Heart right ventricle (tissue), 16 donors: ENCODE measurements around the gene PLEKHN1. TPM values are rescaled to one million over a fixed set of nuclear protein-coding genes. Genes with fewer than 3 reads are reported as not detected.
"Not testable (repeated sequence)": the region's sequence is repeated elsewhere in the genome, so short reads cannot be mapped to it uniquely, and the experiment has no call there.

Source experiments
- ATAC-seq, 8 donors: fragments of 200-7000 bp; cut with Tn5 transposase; one replicate each; pipeline ENCODE4 v1.9.1; 2020; ENCODE audit warnings: mild to moderate bottlenecking in 8 of 8, moderate library complexity in 8 of 8, moderate number of reproducible peaks in 1 of 8
- DNase-seq, 2 donors: peaks; one replicate each; pipeline ENCODE4 v3.0.0-alpha.2; 2020
- H3K27ac ChIP-seq, 10 donors: fragments of 200-600 bp; sonication (generic) in 2 of 10; one replicate each; pipeline versions ENCODE4 v1.5.0 to v1.8.0; 2020 to 2022; ENCODE audit warnings: mild to moderate bottlenecking in 3 of 10
- H3K27me3 ChIP-seq, 7 donors: fragments of 200-600 bp; one replicate each; pipeline ENCODE4 v1.8.0; 2021 to 2022; ENCODE audit warnings: mild to moderate bottlenecking in 2 of 7
- H3K36me3 ChIP-seq, 9 donors: fragments of 200-600 bp; sonication (generic) in 1 of 9; one replicate each; pipeline versions ENCODE4 v1.5.0 to v1.8.0; 2020 to 2022; ENCODE audit warnings: mild to moderate bottlenecking in 2 of 9
- H3K4me1 ChIP-seq, 9 donors: fragments of 200-600 bp; sonication (generic) in 1 of 9; one replicate each; pipeline versions ENCODE4 v1.5.0 to v1.8.0; 2020 to 2022; ENCODE audit warnings: mild to moderate bottlenecking in 4 of 9
- H3K4me3 ChIP-seq, 10 donors: fragments of 200-600 bp; sonication (generic) in 2 of 10; one replicate each; pipeline versions ENCODE4 v1.5.0 to v1.8.0; 2020 to 2022; ENCODE audit warnings: mild to moderate bottlenecking in 7 of 10, moderate library complexity in 2 of 10
- H3K9me3 ChIP-seq, 11 donors: fragments of 200-600 bp in 10 of 11; sonication (generic) in 2 of 11; one replicate each; pipeline versions ENCODE4 v1.5.0 to v1.8.0; 2013 to 2022; ENCODE audit warnings: mild to moderate bottlenecking in 2 of 11, control low read depth in 1 of 11, moderate library complexity in 1 of 11
- CTCF ChIP-seq, 9 donors: fragments of 200-600 bp; sonication (generic) in 2 of 9; IDR thresholded peaks; one replicate each; pipeline versions ENCODE4 v1.5.0 to v1.8.0; 2021 to 2022; ENCODE audit warnings: antibody characterized with exemption in 9 of 9, mild to moderate bottlenecking in 5 of 9, moderate library complexity in 1 of 9
- WGBS, 2 donors: extraction: QIAGEN DNeasy Blood & Tissue Kit; methylation state at CpG; one replicate each; pipeline ENCODE4 v1.1.7; 2013; ENCODE audit warnings: inconsistent platforms in 1 of 2; 5-methylcytosine and 5-hydroxymethylcytosine counted together
- intact Hi-C, 10 donors: fragments of 100-400 bp; cut with DNase I; formaldehyde crosslinking; loops; one replicate each; pipeline versions ENCODE4 v1.11.1 to v1.14.2; 2022
- polyA plus RNA-seq, 2 donors: library from polyadenylated mRNA; stranded (reverse); fragments of 200-250 nt; gene quantifications; one replicate each; pipeline ENCODE4 v1.2.3, GENCODE V29; 2013
- total RNA-seq, 10 donors: library from RNA; stranded (reverse); fragmentation: NEBNext Ultra II Directional in 3 of 10; extraction: Animal tissue kit (Norgen Biotek cat#: 25700) in 3 of 10; gene quantifications; one replicate each; pipeline versions ENCODE4 v1.2.1 to v1.2.4, GENCODE V29; 2021 to 2023
- donor health status: Arrhythmogenic right ventricular cardiomyopathy.
- donor health status: ischemic (EF 13 %, LVEDD 7.1; RV severe dilation, severe dysfunction).
- donor health status: healthy with polysubstance abuse.
- donor health status: DM: no; HTN: yes; CAD: no.
- donor health status: DM: no; HTN: no; CAD: no.
- donor health status: ischemic (EF 25% LVEDD 6.9; RV normal size, moderate dysfunction).
- donor health status: ischemic (EF 25% LVEDD 5.7; RV mildly dilated, moderate dysfunction).
- donor health status: healthy.
- donor health status: DM: yes; HTN: yes; CAD: no.
- donor health status: Ischemic cardiomyopathy.
- donor health status: ischemic (EF 35%, LVEDD 5.7; RV mildly dilated, moderate dysfunction).
- donor health status: nonischemic (EF 11% LVEDD 7.7; RV severe dilation, severe dysfunction).
- donor health status: DM: yes; HTN: yes; CAD: no.
- donor health status: PGD.
- donor health status: ischemic (EF 29% LVEDD 5.4; RV normal size, mild dysfunction).
- donor health status: nonischemic (EF 23%, LVEDD 6.1; RV moderate dilation, normal function).

PLEKHN1 gene
- total and polyA plus RNA-seq, 12 donors: 0.13 to 0.37 (median 0.29) TPM; not detected in 8

- peaks cover 5 to 32% (median 18%) of the 10 kb centered on the region in 9 donors for H3K4me1 ChIP-seq
- H3K36me3 ChIP-seq: no peaks in the 10 kb centered on the region
- peak overlapping the region in 9 of 10 donors; percentile 48 to 80 (median 73) for H3K4me3 ChIP-seq
- TF ChIP-seq CTCF (IDR thresholded peaks at IDR 0.05): peak in 7 of 9 donors; percentile 25 to 48 (median 33)
- intact Hi-C loops: loop anchor here in 2 of 10 donors (5.0 to 10.0 kb wide), 3 partner anchors 47 to 102 kb away; partner anchors contain the start of gene C1orf159 (in 1 of the 2)
- peaks cover 0 to under 1% (median 0%) of the 10 kb centered on the region in 7 donors for H3K27me3 ChIP-seq
- DNase-seq: peak in 1 of 2 donors; percentile 33
- 76 to 78% methylated on average over 20 of the region's 20 CpGs for WGBS, 2 donors
- peak overlapping the region in 9 of 10 donors; percentile 84 to 96 (median 90) for H3K27ac ChIP-seq
- peak in 1 of 8 donors; percentile 8 for ATAC-seq
- no peaks in the 10 kb centered on the region for H3K9me3 ChIP-seq
These were observed 48.8 kb downstream of the PLEKHN1 start for GRCh38 chr1:1014799-1015681.

GRCh38 chr1:1017397-1018320 lies 51.4 kb downstream of the PLEKHN1 start:
- WGBS, 2 donors: 81 to 82% methylated on average over 17 of the region's 17 CpGs
- H3K4me3 ChIP-seq, H3K27ac ChIP-seq, DNase-seq, H3K36me3 ChIP-seq, H3K9me3 ChIP-seq, ATAC-seq: not testable (repeated sequence)
- peaks cover 0 to 26% (median 0%) of the 10 kb centered on the region in 7 donors for H3K27me3 ChIP-seq
- H3K4me1 ChIP-seq: peaks cover 19 to 51% (median 32%) of the 10 kb centered on the region in 9 donors
- intact Hi-C loops: loop anchor here in 2 of 10 donors (5.0 to 10.0 kb wide), 3 partner anchors 45 to 100 kb away; partner anchors contain the start of gene C1orf159 (in 1 of the 2)

GRCh38 chr1:1018321-1018685 lies 52.0 kb downstream of the PLEKHN1 start:
- not testable (repeated sequence) for H3K9me3 ChIP-seq, ATAC-seq, H3K27ac ChIP-seq, H3K4me3 ChIP-seq, H3K36me3 ChIP-seq
- intact Hi-C loops: loop anchor here in 2 of 10 donors (5.0 to 10.0 kb wide), 3 partner anchors 44 to 99 kb away; partner anchors contain the start of gene C1orf159 (in 1 of the 2)
- peaks cover 19 to 55% (median 32%) of the 10 kb centered on the region in 9 donors for H3K4me1 ChIP-seq
- peak in 1 of 2 donors; percentile 14 for DNase-seq
- 93 to 99% methylated on average over 18 to 26 of the region's 26 CpGs for WGBS, 2 donors
- peaks cover 0 to 33% (median 0%) of the 10 kb centered on the region in 7 donors for H3K27me3 ChIP-seq

GRCh38 chr1:1019122-1019999 lies 53.1 kb downstream of the PLEKHN1 start:
- H3K27ac ChIP-seq: peak overlapping the region; percentile 70 to 98 (median 96)
- intact Hi-C loops: loop anchor here in 2 of 10 donors (5.0 to 10.0 kb wide), 3 partner anchors 43 to 98 kb away; partner anchors contain the start of gene C1orf159 (in 1 of the 2)

More at GRCh38 chr1:1019122-1019999, 53.1 kb downstream of the PLEKHN1 start:
- TF ChIP-seq CTCF (IDR thresholded peaks at IDR 0.05): peak; percentile 46 to 72 (median 57)
- H3K36me3 ChIP-seq: peaks cover 0 to 3% (median 0%) of the 10 kb centered on the region in 9 donors
- DNase-seq (peak; percentile 78 to 88), ATAC-seq (peak; percentile 69 to 94 (median 86))
- peak overlapping the region in 9 of 10 donors; percentile 67 to 95 (median 78) for H3K4me3 ChIP-seq
- peaks cover 18 to 56% (median 29%) of the 10 kb centered on the region in 9 donors for H3K4me1 ChIP-seq
- 4% methylated on average over 48 to 56 of the region's 91 CpGs for WGBS, 2 donors
- H3K9me3 ChIP-seq: no peaks in the 10 kb centered on the region
- peaks cover 0 to 39% (median 0%) of the 10 kb centered on the region in 7 donors for H3K27me3 ChIP-seq
